Measurements from ENCODE around the gene DNAH14.
A peak's percentile ranks its signal among the peaks of the same experiment; 100 is the strongest.
"Not testable (repeated sequence)": the region's sequence is repeated elsewhere in the genome, so short reads cannot be mapped to it uniquely, and the experiment has no call there.

The DNAH14 gene

DNA sequence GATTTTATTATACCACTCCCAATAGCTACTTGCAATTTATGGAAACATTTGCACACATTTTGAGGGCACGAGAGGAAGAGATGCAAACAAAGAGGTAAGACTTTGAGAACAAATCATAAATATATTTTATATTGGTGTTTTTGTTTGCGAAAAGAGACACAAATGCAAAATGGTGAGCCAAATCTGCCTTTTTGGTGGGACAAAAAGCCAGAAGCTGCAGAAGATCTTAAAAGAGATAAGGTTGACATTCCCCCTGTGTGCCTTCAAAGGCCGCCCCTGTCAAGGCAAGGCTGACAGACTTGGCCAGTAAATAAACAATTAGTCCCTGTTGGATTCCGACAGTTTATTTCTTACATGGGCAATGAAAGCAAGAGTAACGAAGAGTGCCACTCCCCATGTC, 375.5 kb downstream of the DNAH14 start:
- in situ Hi-C loops (cut with MboI; ENCODE audit: low pct_unique_long_range_greater_than_20kb, low sequenced_read_pairs) = no loop called here
- no peak for DNase-seq

GRCh38 chr1:225310544-225310943, 381.1 kb downstream of the DNAH14 start:
- DNase-seq; in situ Hi-C loops (cut with MboI; ENCODE audit: low pct_unique_long_range_greater_than_20kb, low sequenced_read_pairs): not testable (repeated sequence)

DNA sequence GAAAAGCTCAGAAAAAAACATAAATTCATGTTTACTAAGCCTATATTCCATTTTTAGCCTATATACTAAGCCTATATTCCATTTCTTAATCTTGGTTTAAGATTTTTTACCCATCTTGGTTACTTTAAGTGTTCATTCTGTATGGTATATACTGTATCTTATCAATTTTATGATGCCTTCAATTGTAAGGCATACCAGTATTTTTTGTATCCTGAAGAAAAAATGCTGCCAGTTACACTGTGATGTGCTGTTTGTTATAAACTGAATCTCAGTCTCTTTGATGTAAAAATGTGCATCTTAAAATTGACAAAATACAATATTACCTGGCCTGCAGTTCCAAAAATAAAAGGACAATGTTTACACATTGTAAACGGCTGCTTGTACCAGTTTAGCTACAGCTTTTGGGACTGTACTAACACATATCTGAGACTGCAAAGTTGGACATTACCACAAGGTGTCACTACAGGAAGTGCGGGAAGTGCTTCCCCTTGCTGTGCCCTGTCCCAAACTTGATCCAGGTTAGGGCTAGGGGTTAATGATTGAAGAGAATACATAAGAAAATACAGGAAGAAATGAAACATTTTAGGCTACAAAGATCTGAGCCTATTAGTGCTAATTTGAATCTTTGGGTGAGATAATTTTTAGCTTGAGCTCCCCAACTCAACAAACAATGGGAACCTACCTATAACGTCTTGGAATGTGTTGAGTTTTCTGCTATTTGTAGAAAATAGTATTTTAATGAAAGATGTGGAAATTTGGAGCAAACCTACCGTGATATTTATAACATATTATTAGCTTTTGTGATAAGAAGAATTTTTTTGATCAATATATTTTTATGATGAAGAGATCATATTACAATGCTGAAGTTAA, 389.5 kb downstream of the DNAH14 start:
- in situ Hi-C loops (cut with MboI; ENCODE audit: low pct_unique_long_range_greater_than_20kb, low sequenced_read_pairs) = no loop called here
- DNase-seq = peak; percentile 64

DNA sequence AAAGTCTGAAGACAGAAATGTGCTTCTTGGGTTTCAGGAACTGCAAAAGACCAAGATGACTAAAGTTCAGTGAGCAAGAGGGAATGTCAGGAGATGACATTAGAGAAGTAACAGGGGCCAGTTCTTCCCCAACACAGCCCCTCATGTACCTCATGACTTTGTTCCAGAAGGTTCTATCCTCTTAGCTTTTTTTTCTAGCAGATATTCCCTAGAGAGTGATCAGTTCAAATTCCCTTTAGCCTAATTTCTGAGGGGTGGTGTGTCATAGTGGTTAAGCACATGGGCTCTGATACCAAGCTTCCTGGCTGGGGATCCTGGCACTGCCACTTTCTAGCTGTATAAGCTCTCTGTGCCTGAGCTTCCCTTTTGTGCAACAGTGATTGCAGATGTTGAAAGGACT, 390.4 kb downstream of the DNAH14 start:
- DNase-seq = no peak
- in situ Hi-C loops (cut with MboI; ENCODE audit: low pct_unique_long_range_greater_than_20kb, low sequenced_read_pairs) = no loop called here

DNA sequence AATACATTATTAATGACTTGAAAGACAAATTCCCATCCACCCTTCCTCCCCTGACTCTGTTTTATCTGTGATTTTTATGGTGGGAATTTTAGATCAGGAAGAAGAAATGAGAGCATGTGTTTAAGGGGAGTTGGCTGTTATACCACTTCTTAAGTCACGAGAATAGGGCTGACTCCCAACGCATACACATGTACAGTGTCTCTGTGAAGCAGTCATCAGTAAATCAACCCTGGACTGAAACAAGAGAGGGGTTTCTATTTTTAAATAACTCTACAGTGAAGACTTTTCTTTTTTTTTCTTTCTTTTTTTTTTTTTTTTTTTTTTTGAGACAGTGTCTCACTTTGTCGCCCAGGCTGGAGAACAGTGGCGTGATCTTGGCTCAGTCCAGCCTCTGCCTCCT, 392.3 kb downstream of the DNAH14 start:
- no peak for DNase-seq
- in situ Hi-C loops (cut with MboI; ENCODE audit: low pct_unique_long_range_greater_than_20kb, low sequenced_read_pairs) = no loop called here

DNA sequence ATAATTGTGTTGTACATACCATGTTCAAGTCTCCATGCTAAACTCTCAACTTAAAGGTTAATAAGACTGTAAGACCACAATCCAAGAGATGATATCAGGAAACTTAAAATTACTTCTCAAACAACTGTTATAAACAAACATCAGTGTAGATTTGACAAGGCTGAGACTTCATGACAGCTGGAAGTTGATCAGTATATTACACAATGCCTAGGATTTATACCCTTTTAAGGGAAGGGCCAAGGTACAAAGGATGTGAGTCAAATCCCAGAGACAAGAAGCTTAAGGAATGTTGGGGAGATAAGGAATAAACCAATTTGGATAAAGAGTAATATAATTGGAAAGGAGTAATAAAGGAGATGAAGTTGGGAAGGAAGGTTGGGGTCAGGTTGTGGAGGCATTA, 399.6 kb downstream of the DNAH14 start:
- no peak for DNase-seq
- in situ Hi-C loops (cut with MboI; ENCODE audit: low pct_unique_long_range_greater_than_20kb, low sequenced_read_pairs) = no loop called here

GRCh38 chr1:225329996-225330395, 400.5 kb downstream of the DNAH14 start:
- DNase-seq; in situ Hi-C loops (cut with MboI; ENCODE audit: low pct_unique_long_range_greater_than_20kb, low sequenced_read_pairs): not testable (repeated sequence)

DNA sequence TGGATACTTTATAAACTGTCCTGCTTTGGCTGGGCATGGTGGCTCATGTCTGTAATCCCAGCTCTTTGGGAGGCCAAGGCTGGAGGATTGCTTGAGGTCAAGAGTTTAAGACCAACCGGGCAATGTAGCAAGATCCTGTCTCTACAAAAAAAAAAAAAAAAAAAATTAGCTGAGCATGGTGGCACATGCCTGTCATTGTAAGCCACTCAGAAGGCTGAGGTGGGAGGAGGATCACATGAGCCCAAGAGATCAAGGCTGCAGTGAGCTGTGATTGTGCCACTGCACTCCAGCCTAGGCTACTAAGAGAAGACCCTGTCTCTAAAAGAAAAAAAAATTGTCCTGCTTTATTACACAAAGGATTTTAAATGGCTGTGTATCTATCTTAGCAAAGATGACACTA, 403.2 kb downstream of the DNAH14 start:
- in situ Hi-C loops (cut with MboI; ENCODE audit: low pct_unique_long_range_greater_than_20kb, low sequenced_read_pairs) = no loop called here
- no peak for DNase-seq

GRCh38 chr1:225335098-225335778, 405.8 kb downstream of the DNAH14 start:
- DNase-seq; in situ Hi-C loops (cut with MboI; ENCODE audit: low pct_unique_long_range_greater_than_20kb, low sequenced_read_pairs): not testable (repeated sequence)

GRCh38 chr1:225338545-225338944, 409.1 kb downstream of the DNAH14 start:
- in situ Hi-C loops (cut with MboI; ENCODE audit: low pct_unique_long_range_greater_than_20kb, low sequenced_read_pairs) = no loop called here
- no peak for DNase-seq

DNA sequence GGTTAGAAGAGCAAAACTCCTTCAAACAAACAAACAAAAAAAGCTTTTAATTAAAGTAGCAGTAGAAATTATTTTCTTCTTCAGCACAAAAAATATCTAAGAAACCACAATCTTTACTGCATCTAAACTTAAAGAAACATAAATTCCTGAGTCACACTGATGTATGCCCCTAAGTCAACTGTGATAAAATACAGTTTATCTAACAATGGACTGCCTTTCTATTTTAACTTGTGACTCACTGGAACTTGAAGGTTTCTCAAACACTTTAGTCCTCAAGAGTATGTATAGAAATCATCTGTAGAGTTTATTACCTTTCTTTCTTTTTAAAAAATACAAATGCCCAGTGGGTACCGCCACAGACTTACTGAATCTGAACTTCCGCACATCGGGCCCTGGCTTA, 412.2 kb downstream of the DNAH14 start:
- in situ Hi-C loops (cut with MboI; ENCODE audit: low pct_unique_long_range_greater_than_20kb, low sequenced_read_pairs) = no loop called here
- no peak for DNase-seq

DNA sequence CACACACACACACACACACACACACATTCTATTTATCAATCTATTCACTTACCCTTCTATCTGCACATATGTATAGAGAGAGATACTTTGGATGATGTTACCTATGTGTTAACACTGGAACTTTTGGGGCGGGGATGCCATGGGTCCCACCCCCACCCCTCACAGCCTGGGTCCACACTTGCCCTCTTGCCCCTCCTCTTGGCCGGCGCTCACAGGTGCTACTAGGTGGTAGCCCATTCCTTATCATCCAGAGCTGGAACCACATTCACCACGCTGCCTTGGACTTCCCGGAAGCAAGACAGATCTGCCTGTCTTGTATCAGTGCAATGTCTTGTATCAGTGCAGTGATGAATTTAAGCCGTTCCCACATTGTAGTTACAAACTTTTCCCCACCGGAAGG, 413.2 kb downstream of the DNAH14 start:
- in situ Hi-C loops (cut with MboI; ENCODE audit: low pct_unique_long_range_greater_than_20kb, low sequenced_read_pairs) = no loop called here
- no peak for DNase-seq

GRCh38 chr1:225343618-225344017, 414.1 kb downstream of the DNAH14 start:
- DNase-seq = peak; percentile 59

DNA sequence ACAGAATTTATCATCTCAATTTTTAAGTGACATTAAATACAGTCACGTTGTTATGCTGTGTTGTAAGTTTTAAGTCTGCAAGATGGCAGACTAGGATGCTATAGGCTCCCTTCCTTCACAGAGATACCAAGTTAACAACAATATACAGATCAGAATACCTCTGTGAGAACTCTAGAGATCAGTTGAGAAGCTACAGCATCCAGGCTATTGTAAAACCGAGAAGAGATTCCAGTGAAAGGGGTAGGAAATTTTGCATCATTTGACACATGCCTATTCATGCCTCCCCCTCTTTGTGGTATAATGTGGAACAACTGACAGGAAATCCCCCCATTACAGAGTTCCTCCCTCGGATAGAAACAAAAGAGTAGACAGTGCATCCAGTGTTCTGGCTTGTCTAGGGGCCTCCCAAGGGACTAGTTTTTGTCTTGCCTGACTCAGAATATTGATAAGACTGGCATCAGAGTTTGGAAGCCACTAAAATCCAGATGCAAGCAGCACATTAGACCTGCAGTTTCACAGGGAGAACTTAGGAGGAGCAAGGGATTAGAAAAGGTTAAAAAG, 417.7 kb downstream of the DNAH14 start:
- in situ Hi-C loops (cut with MboI; ENCODE audit: low pct_unique_long_range_greater_than_20kb, low sequenced_read_pairs) = no loop called here

More at GRCh38 chr1:225343618-225344017, 414.1 kb downstream of the DNAH14 start:
- in situ Hi-C loops (cut with MboI; ENCODE audit: low pct_unique_long_range_greater_than_20kb, low sequenced_read_pairs) = no loop called here

DNA sequence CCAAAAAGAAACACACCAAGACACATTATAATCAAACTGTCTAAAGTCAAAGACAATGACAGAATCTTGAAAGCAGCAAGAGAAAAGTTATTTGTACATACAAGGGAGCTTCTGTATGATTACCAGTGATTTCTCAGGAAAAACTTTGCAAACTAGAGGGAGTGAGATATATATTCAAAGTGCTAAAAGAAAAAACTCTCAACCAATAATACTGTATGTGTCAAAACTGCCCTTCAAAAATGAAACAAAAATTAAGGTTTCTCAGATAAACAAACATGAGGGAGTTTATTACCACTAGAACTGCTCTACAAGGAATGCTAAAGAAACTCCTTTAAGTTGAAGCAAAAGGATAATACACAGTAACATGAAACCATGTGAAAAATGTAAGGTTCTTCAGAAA, 418.9 kb downstream of the DNAH14 start:
- in situ Hi-C loops (cut with MboI; ENCODE audit: low pct_unique_long_range_greater_than_20kb, low sequenced_read_pairs) = no loop called here
- DNase-seq = no peak

More for the DNA sequence above, 417.7 kb downstream of the DNAH14 start:
- peak; percentile 89 for DNase-seq

DNA sequence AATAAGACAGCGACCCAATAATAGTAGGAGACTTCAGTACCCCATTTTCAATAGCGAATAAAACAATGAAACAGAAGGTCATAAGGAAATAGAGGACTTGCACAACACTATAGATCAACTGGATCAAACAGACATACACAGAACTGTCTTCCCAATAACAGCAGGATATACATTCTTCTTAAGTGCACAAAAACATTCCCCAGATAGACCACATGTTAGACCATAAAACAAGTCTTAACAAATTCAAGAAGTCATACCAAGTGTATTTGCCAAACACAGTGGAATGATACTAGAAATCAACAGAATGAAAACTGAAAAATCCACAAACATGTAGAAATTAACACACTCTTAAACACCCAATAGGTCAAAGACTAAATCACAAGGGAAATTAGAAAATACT, 420.4 kb downstream of the DNAH14 start:
- in situ Hi-C loops (cut with MboI; ENCODE audit: low pct_unique_long_range_greater_than_20kb, low sequenced_read_pairs) = no loop called here
- peak; percentile 6 for DNase-seq

DNA sequence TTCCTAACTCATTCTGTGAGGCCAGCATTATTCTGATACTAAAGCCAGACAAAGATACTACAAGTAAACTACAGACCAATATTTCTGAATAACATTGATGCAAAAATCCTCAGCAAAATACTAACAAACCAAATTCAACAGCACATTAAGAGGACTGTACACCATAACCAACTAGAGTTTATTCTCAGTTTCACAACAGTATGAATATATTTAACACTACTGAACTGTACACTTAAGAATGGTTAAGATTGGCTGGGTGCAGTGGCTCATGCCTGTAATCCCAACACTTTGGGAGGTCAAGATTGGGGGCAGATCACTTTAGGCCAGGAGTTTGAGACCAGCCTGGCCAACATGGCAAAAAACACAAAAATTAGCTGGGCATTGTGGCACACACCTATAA, 421.4 kb downstream of the DNAH14 start:
- in situ Hi-C loops (cut with MboI; ENCODE audit: low pct_unique_long_range_greater_than_20kb, low sequenced_read_pairs) = no loop called here
- DNase-seq = no peak

DNA sequence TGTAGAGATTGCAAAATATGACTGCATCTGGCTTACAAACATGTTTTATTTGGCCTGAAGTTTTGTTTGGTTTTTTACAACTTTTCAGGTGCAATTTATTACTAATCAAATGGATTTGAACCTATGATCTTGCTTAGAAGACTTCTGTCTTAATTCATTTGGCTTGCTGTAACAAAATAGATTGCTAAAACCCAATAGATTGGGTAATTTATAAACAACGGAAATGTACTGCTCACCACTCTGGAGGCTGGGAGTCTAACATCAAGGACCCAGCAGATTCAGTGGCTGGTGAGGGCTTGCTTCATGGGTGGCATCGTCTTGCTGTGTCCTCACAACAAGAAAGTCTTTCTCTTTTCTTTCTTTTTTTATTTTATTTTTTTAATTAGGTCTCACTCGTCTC, 425.4 kb downstream of the DNAH14 start:
- DNase-seq = no peak
- in situ Hi-C loops (cut with MboI; ENCODE audit: low pct_unique_long_range_greater_than_20kb, low sequenced_read_pairs) = no loop called here

- in situ Hi-C loops (cut with MboI; ENCODE audit: low pct_unique_long_range_greater_than_20kb, low sequenced_read_pairs) = no loop called here
- no peak for DNase-seq
These were observed 426.4 kb downstream of the DNAH14 start for GRCh38 chr1:225355863-225356262.

DNA sequence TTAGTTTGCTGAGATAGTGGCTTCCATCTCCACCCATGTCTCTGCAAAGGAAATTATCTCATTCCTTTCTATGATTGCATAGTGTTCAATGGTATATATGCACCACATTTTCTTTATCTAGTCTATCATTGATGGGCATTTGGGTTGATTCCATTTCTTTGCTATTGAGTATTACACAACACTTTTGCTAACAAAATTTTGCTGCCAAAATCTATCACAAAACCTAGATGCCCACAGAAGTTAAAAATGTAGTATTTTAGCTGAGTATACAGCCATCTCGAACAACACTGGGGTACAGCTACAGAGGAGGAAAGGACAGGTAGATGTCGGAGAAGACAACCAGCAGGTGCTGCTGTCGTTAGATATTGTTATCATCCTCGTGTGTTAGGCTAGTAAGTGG, 430.6 kb downstream of the DNAH14 start:
- in situ Hi-C loops (cut with MboI; ENCODE audit: low pct_unique_long_range_greater_than_20kb, low sequenced_read_pairs) = no loop called here
- no peak for DNase-seq

Data from KBM-7 (cell line).